Mesendoderm (in vitro differentiated cells): ENCODE results near the gene PRR33.

Experiments used
- DNase-seq: peaks from one replicate; pipeline ENCODE4 v3.0.0; 2013
- H2AK5ac ChIP-seq: 2 replicates; pipeline ENCODE4 v1.6.1; 2013; ENCODE audit warnings: low read length, inconsistent platforms
- H2BK120ac ChIP-seq: 2 replicates; pipeline ENCODE4 v1.6.1; 2013; ENCODE audit warnings: low read depth, mild to moderate bottlenecking, low read length, moderate library complexity, mixed read lengths
- H2BK15ac ChIP-seq: replicated peaks from 2 replicates; pipeline ENCODE4 v1.6.1; 2013; ENCODE audit warnings: low read depth, mild to moderate bottlenecking, moderate library complexity
- H2BK5ac ChIP-seq: 2 replicates; pipeline ENCODE4 v1.6.1; 2013; ENCODE audit warnings: low read length, inconsistent platforms
- H3K18ac ChIP-seq: 2 replicates; pipeline ENCODE4 v1.6.1; 2013; ENCODE audit warnings: mild to moderate bottlenecking, low read length, mixed read lengths
- H3K23ac ChIP-seq: one replicate; pipeline ENCODE4 v1.6.1; 2013; ENCODE audit warnings: low read length
- H3K27ac ChIP-seq: 2 replicates; pipeline ENCODE4 v1.5.1; 2013; ENCODE audit warnings: low read depth, mild to moderate bottlenecking, inconsistent platforms, low read length, moderate library complexity
- H3K27me3 ChIP-seq: 2 replicates; pipeline ENCODE4 v1.6.1; 2013; ENCODE audit warnings: low read length, control low read depth, mild to moderate bottlenecking, inconsistent platforms; ENCODE audit not compliant: insufficient read depth, poor library complexity
- H3K36me3 ChIP-seq: 2 replicates; pipeline ENCODE4 v1.6.1; 2013; ENCODE audit warnings: low read length, inconsistent platforms; ENCODE audit not compliant: control insufficient read depth, insufficient read depth
- H3K4ac ChIP-seq: one replicate; pipeline ENCODE4 v1.6.1; 2013; ENCODE audit warnings: low read depth, mild to moderate bottlenecking, low read length, moderate library complexity
- H3K4me1 ChIP-seq: 2 replicates; pipeline ENCODE4 v1.6.1; 2013; ENCODE audit warnings: low read depth, low read length, inconsistent platforms; ENCODE audit not compliant: control insufficient read depth
- H3K4me2 ChIP-seq: 2 replicates; pipeline ENCODE4 v1.6.1; 2013; ENCODE audit warnings: low read length
- H3K4me3 ChIP-seq: 2 replicates; pipeline ENCODE4 v1.5.1; 2013; ENCODE audit warnings: mild to moderate bottlenecking, low read length
- H3K56ac ChIP-seq: one replicate; pipeline ENCODE4 v1.6.1; 2013; ENCODE audit warnings: low read length
- H3K79me1 ChIP-seq: 2 replicates; pipeline ENCODE4 v1.6.1; 2013; ENCODE audit warnings: low read length, inconsistent platforms
- H3K79me2 ChIP-seq: 2 replicates; pipeline ENCODE4 v1.6.1; 2013; ENCODE audit warnings: mild to moderate bottlenecking, low read length; ENCODE audit not compliant: control insufficient read depth, insufficient read depth
- H3K9ac ChIP-seq: 2 replicates; pipeline ENCODE4 v1.6.1; 2013; ENCODE audit warnings: low read length, inconsistent platforms
- H4K5ac ChIP-seq: one replicate; pipeline ENCODE4 v1.6.1; 2013; ENCODE audit warnings: low read length
- H4K8ac ChIP-seq: one replicate; pipeline ENCODE4 v1.6.1; 2013; ENCODE audit warnings: low read depth, mild to moderate bottlenecking, control low read depth, low read length, moderate library complexity
- WGBS: extraction: QIAGEN DNeasy Blood & Tissue Kit; methylation state at CpG from one replicate; pipeline ENCODE4 v1.1.7; 2013; ENCODE audit warnings: low lambda C conversion rate, missing lambda C conversion rate; ENCODE audit not compliant: insufficient coverage; ENCODE audit errors: extremely low coverage; 5-methylcytosine and 5-hydroxymethylcytosine counted together

PRR33 gene

DNA sequence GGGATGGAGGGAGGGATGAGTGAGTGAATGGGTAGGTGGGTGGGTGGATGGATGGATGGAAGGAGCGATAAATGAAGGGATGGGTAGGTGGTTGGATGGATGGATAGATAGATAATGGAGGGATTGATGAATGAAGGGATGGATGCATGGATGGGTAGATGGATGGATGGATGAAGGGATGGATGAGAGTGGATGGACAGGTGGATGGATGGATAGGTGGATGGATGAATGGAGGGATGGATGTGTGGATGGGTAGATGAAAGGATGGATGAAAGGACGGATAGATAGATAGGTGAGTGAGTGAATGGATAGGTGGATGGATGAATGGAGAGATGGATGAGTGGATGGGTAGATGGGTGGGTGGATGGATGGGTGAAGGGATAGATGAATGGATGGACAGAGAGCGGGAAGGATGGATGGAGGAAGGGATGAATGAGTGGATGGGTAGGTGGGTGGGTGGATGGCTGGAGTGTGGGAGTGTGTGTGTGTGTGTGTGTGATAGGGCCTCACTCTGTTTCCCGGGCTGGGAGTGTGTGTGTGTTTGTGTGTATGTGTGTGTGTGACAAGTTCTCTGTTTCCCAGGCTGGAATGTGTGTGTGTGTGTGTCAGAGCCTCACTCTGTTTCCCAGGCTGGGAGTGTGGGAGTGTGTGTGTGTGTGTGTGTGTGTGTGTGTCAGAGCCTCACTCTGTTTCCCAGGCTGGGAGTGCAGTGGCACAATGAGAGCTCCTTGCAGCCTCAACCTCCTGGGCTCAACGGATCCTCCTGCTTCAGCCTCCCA lies 2.1 kb upstream of the PRR33 start:
- Histone ChIP-seq H2BK15ac (no peak overlapping the region), H3K36me3 (no peaks in the 10 kb centered on the region), H3K4me1 (no peaks in the 10 kb centered on the region), H4K8ac (no peak overlapping the region), H3K4me2 (no peak overlapping the region), H2AK5ac (no peak overlapping the region), H3K9ac (no peak overlapping the region), H3K79me1 (no peaks in the 10 kb centered on the region), H3K4me3 (no peak overlapping the region), H2BK120ac (no peak overlapping the region), H3K27me3 (no peaks in the 10 kb centered on the region), H3K18ac (no peak overlapping the region), H3K23ac (no peak overlapping the region), H3K27ac (no peak overlapping the region), H4K5ac (no peak overlapping the region), H3K56ac (no peak overlapping the region), H3K79me2 (no peaks in the 10 kb centered on the region), H2BK5ac (no peak overlapping the region), H3K4ac (no peak overlapping the region)
- WGBS: 100% methylated on average over 2 of the region's 5 CpGs
- DNase-seq: no peak

- no peak overlapping the region for H3K56ac ChIP-seq
- no peaks in the 10 kb centered on the region for H3K79me1 ChIP-seq
- DNase-seq: no peak
- H3K27me3 ChIP-seq: no peaks in the 10 kb centered on the region
- no peak overlapping the region for H3K4me2 ChIP-seq
- H2BK120ac ChIP-seq: no peak overlapping the region
- H3K79me2 ChIP-seq: no peaks in the 10 kb centered on the region
- no peak overlapping the region for H2BK15ac ChIP-seq
- H3K4me1 ChIP-seq: no peaks in the 10 kb centered on the region
- H2AK5ac ChIP-seq: no peak overlapping the region
- H3K18ac ChIP-seq: no peak overlapping the region
- no peak overlapping the region for H3K4ac ChIP-seq
- no CpG with 5 or more reads among the region's 5 CpGs for WGBS
- H3K36me3 ChIP-seq: no peaks in the 10 kb centered on the region
- no peak overlapping the region for H3K27ac ChIP-seq
- H2BK5ac ChIP-seq: no peak overlapping the region
- no peak overlapping the region for H3K4me3 ChIP-seq
- H4K8ac ChIP-seq: no peak overlapping the region
- H3K9ac ChIP-seq: no peak overlapping the region
- H3K23ac ChIP-seq: no peak overlapping the region
- no peak overlapping the region for H4K5ac ChIP-seq
Observed at GRCh38 chr11:1892558-1892957, 863 bp upstream of the PRR33 start.

GRCh38 chr11:1892116-1892515 lies 421 bp upstream of the PRR33 start:
- Histone ChIP-seq H3K4me3 (no peak overlapping the region), H3K4me2 (no peak overlapping the region), H3K4me1 (no peaks in the 10 kb centered on the region), H3K9ac (no peak overlapping the region), H2BK15ac (no peak overlapping the region), H3K27ac (no peak overlapping the region), H3K79me2 (no peaks in the 10 kb centered on the region), H3K23ac (no peak overlapping the region), H3K27me3 (no peaks in the 10 kb centered on the region), H2AK5ac (no peak overlapping the region), H3K36me3 (no peaks in the 10 kb centered on the region), H3K18ac (no peak overlapping the region), H3K56ac (no peak overlapping the region), H2BK120ac (no peak overlapping the region), H4K8ac (no peak overlapping the region), H2BK5ac (no peak overlapping the region), H3K79me1 (no peaks in the 10 kb centered on the region), H3K4ac (no peak overlapping the region), H4K5ac (no peak overlapping the region)
- no peak for DNase-seq
- no CpG with 5 or more reads among the region's 7 CpGs for whole genome bisulfite sequencing

DNA sequence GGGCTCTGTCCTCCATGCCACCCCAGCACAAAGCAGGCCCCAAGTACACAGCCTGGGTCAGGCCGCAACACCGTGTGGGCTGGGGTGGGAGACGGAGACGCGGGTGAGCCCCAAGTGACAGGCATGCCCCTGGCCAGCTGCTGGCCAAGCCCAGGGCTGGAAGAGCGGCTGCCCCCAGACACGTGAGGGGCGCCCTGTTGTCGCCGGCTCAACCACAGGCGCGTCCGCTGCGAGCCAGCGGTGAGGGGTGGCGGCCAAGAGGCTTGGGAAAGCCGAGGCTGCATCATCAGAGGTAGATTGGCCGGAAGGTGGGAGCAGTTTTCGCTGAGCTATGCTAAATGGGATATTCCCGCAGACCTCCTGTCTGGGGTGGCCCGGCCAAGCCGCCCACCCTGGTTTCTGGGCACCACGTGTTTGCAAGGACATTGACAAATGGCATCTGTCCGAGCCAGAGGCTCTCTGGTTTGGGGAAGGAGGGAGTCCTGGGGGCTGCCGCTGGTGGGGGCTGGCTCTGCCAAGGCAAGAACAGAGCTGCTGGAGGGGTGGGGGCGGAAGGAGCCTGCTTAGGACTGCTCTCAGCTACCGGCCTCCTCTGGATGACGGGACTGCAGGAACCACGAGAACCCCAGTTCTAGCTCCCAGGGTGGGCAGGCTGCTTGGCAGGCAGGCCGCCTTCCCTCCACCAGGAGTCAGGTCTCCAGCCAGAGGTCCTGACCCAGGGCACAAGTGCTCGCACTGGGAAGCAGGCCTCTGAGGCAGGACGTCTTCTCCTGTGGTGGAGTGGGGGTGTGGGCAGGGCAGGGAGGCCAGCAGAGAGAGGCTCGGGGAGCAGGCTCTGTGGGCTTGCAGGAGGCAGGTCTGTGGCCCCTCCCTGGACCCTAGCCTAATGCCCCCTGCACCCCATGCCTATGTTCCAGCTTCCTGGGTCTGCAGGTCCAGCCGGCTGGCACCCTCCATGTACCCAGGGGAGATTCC lies 552 bp downstream of the PRR33 start:
- H3K4me2 ChIP-seq: no peak overlapping the region
- H3K36me3 ChIP-seq: no peaks in the 10 kb centered on the region
- no peaks in the 10 kb centered on the region for H3K4me1 ChIP-seq
- H3K23ac ChIP-seq: no peak overlapping the region
- no CpG with 5 or more reads among the region's 34 CpGs for WGBS
- H3K27me3 ChIP-seq: no peaks in the 10 kb centered on the region
- H2BK120ac ChIP-seq: no peak overlapping the region
- H3K9ac ChIP-seq: no peak overlapping the region
- H3K79me1 ChIP-seq: no peaks in the 10 kb centered on the region
- no peak overlapping the region for H3K4me3 ChIP-seq
- H3K27ac ChIP-seq: no peak overlapping the region
- H3K79me2 ChIP-seq: no peaks in the 10 kb centered on the region
- H4K5ac ChIP-seq: no peak overlapping the region
- H4K8ac ChIP-seq: no peak overlapping the region
- no peak for DNase-seq
- no peak overlapping the region for H2BK5ac ChIP-seq
- H3K56ac ChIP-seq: no peak overlapping the region
- H2BK15ac ChIP-seq: no peak overlapping the region
- no peak overlapping the region for H2AK5ac ChIP-seq
- no peak overlapping the region for H3K18ac ChIP-seq
- no peak overlapping the region for H3K4ac ChIP-seq

DNA sequence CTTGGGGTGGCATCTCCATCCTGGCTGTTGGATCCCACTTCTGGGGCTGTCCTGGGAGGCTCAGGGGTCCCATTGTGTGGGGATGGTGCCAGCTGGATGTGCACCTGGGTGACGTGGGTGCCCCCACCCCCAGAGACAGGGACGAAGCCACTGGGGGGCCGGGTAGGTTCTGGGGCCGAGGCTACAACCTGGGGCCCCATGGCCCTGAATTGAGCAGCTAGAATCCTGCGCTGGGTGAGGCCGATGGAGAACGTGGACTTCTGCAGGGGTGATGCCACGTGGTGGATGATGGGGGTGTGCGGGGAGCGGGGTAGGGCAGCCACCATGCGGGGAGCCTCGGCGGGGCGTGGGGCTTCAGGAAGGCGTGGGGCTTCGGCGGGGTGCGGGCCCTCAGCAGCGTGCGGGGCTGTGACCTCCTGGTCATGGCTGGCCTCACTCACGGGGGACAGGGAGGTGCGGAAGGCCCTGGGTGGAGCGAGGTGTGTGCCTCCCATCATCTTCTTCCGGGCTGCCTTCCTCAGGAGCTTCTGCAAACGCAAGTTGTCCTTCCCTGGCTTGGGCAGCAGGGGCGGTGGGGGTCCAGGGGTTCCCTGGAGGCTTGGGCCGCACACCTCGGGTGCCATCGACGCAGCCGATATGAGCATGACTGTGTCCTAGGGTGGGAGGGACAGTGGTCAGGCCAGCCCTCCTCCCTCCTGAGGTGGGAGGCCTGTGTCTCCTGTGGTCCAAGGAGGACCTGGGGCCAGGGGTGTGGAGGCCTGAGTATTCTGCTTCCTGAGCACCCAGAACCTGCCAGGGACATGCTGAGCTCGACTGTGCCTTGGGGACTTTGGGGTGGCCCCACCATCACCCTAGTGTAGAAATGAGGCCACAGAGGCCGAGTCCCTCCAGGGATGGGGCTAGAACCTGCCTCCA lies 1.5 kb downstream of the PRR33 start:
- H3K4me3 ChIP-seq: no peak overlapping the region
- H2BK5ac ChIP-seq: no peak overlapping the region
- no peak overlapping the region for H3K56ac ChIP-seq
- no CpG with 5 or more reads among the region's 33 CpGs for WGBS
- no peak overlapping the region for H3K18ac ChIP-seq
- no peaks in the 10 kb centered on the region for H3K79me2 ChIP-seq
- no peak overlapping the region for H2BK15ac ChIP-seq
- no peak overlapping the region for H3K4me2 ChIP-seq
- H3K23ac ChIP-seq: no peak overlapping the region
- H4K5ac ChIP-seq: no peak overlapping the region
- no peak for DNase-seq
- no peaks in the 10 kb centered on the region for H3K4me1 ChIP-seq
- H3K27ac ChIP-seq: no peak overlapping the region
- no peak overlapping the region for H3K4ac ChIP-seq
- H3K79me1 ChIP-seq: no peaks in the 10 kb centered on the region
- no peak overlapping the region for H4K8ac ChIP-seq
- no peaks in the 10 kb centered on the region for H3K36me3 ChIP-seq
- H2BK120ac ChIP-seq: no peak overlapping the region
- H2AK5ac ChIP-seq: no peak overlapping the region
- H3K9ac ChIP-seq: no peak overlapping the region
- H3K27me3 ChIP-seq: no peaks in the 10 kb centered on the region
